HG03354 (cell line): ENCODE measurements around the gene BATF3.
"Not testable (repeated sequence)": the region's sequence is repeated elsewhere in the genome, so short reads cannot be mapped to it uniquely, and the experiment has no call there.

Source experiments
- ATAC-seq: cut with Tn5 transposase; IDR thresholded peaks from one replicate; pipeline ENCODE4 v1.9.1; 2021; ENCODE audit warnings: mild to moderate bottlenecking; ENCODE audit not compliant: unreplicated experiment, poor library complexity, severe bottlenecking

Gene BATF3

DNA sequence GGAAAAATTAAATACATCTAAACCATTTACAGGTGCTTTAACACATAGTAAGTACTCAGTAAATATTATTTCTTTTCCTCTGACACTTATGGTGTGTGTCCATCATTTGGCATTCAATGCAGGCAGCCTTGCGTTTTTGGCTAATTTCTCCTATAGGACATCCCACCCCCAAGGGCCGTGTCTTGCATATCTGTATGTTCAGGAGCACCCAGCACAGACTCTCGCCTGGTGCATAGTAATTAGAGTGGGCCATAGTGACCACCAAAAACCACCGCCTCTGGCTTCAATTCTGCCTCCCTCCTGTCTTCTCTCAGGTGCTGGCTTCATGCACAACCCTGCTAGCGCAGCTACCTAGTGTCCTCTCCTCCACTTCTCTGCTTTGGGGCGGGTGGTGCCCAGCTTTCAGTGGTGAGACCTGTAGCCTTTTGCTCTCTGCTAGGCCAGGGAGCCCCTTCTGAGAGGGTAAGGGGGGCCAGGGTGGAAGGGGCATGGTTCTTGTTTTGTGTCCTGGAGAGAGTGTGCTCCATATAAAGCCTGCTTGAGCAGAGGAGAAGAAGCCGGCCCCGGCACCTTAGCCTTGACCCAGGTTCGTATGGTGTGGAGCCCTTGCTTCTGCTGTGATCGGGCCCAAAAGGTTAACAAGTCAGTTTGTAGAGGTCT lies 33.4 kb downstream of the BATF3 start:
- no peak for ATAC-seq

- ATAC-seq: peak; percentile 92
These were observed 34.2 kb downstream of the BATF3 start for GRCh38 chr1:212665241-212666115.

DNA sequence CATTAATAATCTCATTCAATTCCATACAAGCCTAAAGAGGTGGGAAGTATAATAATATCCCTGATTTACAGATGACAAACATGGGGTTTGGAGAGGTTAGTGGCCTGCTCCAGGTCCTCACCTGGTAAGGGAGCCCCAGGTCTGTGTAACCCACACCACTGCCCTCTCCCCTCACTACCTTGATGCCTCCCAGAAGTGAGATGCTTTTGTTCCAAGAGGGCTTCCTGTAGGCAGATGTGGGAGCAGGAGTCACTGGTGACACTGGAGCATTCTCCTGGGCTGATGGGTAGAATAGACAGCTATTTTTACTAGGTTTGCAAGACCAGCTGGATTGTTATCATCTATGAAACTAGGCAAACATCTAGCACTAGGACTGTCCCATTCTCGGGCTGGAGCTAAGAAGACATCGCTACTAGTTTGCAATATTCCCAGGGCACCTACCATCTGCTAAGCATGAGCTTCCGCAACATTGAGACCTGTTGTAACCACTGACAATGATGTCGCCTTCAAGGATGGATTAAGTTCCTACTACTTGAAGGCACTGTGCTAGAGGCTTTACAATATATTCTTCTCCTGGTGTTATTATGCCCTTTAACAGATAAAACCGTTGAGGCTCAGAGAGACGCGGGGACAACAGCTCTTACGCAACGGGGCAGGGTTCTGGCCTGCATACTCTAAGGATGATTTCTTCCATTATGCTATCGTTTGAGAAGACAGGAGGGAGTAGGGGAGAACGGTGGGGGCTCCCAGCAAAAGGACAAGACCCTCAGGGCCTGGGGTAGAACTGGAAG lies 35.0 kb downstream of the BATF3 start:
- ATAC-seq: no peak

DNA sequence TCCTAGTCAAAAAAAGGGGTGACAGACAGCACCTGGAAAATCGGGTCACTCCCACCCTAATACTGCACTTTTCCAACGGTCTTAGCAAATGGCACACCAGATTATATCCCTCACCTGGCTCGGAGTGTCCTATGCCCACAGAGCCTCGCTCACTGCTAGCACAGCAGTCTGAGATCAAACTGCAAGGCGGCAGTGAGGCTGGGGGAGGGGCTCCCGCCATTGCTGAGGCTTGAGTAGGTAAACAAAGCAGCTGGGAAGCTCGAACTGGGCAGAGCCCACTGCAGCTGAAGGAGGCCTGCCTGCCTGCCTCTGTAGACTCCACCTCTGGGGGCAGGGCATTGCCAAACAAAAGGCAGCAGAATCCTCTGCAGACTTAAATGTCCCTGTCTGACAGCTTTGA lies 41.4 kb downstream of the BATF3 start:
- ATAC-seq: not testable (repeated sequence)

- no peak for ATAC-seq
These were observed 42.9 kb downstream of the BATF3 start for GRCh38 chr1:212656730-212657129.

GRCh38 chr1:212655668-212656440 lies 43.8 kb downstream of the BATF3 start:
- no peak for ATAC-seq

DNA sequence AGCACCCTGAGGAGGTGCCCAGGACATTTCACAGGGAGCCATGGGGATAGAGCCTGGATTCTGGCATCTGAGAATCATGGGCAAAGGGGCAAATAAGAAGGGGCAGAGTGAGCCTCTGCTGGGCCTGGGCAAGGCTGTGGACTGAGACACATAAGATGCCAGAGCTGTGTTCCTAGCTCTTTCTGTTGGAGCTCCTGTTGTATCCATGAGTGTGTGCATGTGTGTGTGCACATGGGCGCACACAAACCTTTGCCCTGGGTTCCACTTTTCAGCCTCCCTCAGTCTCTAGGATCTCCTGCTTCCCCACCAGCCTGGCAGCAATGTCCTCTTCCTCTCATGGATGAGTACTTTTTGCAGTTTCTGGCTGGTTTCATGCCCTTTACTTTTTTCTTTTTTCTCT lies 47.0 kb downstream of the BATF3 start:
- no peak for ATAC-seq

DNA sequence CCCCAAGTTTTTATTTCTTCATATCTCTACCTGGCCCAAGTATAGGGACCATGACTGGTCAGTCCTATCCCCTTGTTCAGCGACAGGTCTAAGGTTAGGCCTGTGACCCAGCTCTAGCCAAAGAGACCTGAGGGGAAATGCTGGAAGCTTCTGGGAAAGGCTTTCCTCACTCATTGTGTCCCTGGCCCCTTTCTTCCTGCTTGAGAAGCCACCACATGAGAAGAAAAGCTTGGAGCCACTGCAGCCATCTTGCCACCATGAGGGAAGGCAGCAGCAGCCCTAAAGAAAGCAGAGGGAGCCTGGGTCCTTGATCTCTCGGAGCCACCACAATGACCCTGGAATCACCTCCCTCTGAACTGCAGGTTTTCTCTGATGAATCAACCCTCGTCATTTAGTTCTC lies 47.7 kb downstream of the BATF3 start:
- ATAC-seq: no peak

DNA sequence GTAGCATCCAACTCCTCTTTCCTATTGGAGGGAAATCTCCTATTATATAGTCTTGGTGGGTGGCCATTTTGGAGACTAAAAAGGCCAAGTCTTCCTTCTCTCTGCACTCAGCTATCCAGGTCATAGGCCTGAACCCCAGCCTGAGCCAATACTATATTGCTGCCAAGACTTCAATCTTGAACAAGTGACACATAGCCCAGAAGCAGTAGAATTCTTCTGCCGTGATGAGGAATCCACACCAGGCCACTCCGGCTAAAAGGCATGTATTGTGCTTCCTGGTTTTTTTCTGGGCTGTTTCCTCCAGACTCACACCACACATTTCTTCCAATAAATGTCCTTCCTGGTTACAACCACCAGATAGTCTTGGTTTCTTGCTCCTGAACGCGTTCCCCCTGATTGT lies 48.1 kb downstream of the BATF3 start:
- ATAC-seq: no peak

DNA sequence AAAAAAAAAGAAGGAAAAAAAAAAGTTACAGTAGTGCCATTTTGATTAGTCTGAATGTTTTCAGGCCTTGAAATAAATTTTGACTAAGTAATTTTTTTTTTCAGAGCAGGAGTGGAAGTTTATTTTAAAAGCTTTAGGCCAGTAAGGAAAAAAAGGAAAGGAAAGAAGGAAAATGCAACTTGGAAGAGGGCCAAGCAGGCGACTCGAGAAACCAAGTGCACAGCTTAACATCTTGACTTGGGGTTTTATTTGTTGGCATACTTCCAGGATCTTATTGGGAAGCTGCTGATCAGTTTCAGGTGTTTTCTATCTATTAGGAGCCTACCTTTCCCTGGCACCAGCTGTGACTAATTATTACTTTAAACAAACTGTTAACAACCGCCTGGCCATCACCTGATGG lies 49.4 kb downstream of the BATF3 start:
- ATAC-seq: no peak

DNA sequence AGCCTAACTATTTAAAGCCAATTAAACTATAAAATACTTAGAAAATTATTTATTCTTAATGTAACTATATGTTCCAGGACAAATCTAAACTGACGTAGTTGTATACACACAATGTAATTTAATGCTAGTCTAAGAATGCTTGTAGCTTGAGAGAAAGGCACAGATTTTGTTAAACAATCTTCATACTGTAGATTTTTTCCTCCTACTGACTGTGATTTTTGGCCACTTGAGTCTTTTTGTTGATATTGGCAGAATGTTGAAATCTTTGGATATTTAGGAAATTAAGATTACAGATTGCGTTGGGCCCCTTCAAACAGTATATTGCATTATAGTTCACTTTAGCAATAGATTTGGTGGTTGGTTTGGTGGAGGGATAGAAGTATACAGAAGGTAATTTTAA lies 50.6 kb downstream of the BATF3 start:
- ATAC-seq: no peak

DNA sequence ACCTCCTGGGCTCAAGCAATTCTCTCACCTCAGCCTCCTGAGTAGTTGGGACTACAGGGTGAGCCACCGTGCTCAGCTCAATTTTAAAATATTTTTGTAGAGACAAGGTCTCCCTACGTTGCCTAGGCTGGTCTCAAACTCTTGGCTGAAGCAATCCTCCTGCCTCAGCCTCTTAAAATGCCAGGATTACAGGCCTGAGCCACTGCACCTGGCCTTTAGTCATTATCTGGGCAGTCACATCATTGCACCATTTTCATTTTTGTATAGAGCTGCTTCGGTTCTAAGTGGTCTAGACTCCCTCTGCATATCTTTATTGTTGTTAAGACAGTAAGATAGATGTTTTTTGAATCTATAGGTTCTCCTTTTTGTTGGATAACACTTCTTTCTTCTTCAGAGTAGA lies 51.2 kb downstream of the BATF3 start:
- no peak for ATAC-seq

DNA sequence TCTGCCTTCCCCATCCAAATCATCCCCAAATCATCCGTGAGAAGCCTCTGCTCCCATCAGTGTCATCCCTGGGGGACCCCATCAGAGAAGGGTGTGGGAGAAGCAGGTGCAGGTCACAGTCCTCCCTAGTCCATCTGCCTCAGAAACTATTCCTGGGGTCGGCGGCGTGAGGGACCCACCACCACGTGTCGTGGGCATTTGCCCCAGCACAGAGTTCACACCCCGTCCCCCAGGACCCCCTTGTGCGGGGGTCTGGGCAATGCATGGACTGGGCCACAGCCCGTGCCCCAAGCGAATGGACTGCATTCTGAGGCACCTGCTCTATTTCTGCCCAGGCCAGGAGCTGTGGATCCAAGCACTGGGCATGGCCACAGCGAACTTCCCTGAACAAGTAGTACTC lies 52.6 kb downstream of the BATF3 start:
- ATAC-seq: no peak

DNA sequence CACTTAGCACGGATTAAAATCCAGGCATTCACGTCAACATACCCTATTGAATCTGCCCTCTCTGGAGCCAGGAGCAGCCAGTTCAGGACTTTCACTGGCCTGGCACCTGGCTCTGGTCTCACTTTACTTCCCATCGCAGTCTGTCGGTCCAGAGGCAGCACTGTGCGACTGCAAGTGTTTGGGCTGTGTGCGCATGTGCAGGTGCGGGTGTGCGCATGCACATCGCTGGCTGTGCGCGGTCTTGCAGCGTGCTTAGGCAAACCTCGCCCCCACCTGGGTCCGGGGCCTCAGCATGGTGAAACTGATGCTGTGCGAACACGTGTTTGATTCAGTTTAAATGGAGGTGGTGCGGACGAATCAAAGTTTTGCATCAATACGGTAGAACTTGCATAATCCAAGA lies 53.1 kb downstream of the BATF3 start:
- ATAC-seq: no peak

GRCh38 chr1:212645546-212646543 lies 53.8 kb downstream of the BATF3 start:
- no peak for ATAC-seq

- ATAC-seq: no peak
These were observed 54.6 kb downstream of the BATF3 start for GRCh38 chr1:212644866-212645545.

DNA sequence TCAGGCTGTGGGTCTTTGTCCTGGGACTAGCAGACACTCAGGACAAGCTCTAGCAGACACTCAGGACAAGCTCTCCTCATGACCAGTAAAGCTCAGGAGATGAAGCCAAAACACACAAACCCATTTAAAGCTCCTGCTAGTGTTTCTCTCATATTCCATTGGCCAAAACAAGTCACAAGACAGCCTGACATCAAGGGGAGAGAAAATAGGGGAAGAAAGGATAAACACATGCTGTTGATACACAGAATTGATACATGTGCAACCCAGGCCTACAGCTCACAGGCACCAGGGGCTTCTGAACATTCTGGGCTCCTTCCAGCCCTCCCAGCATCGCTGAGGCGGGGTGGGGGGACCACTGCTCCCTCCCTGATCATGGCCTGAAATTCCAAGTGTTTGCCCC lies 55.8 kb downstream of the BATF3 start:
- no peak for ATAC-seq

- no peak for ATAC-seq
These were observed 57.7 kb downstream of the BATF3 start for GRCh38 chr1:212641956-212642355.
